Testis (tissue), 2 donors: ENCODE results near the gene NARF.
"Not testable (repeated sequence)": the region's sequence is repeated elsewhere in the genome, so short reads cannot be mapped to it uniquely, and the experiment has no call there.

Experiments
- POLR2A ChIP-seq: fragments of 450-650 bp; IDR thresholded peaks from one replicate; pipeline ENCODE4 v1.6.1; 2017; ENCODE audit warnings: antibody characterized with exemption, mild to moderate bottlenecking, moderate library complexity
- TF ChIP-seq, protein P1 (sequence below), 3 experiments: fragments of 450-650 bp in 2 of 3; fragments of 200-600 bp in 1 of 3; sonication (generic) in 1 of 3; IDR thresholded peaks; one replicate each; pipeline ENCODE4 v1.5.1; 2016 to 2019; ENCODE audit warnings: antibody characterized with exemption in 3 of 3, mild to moderate bottlenecking in 2 of 3, moderate library complexity in 1 of 3

DNA sequence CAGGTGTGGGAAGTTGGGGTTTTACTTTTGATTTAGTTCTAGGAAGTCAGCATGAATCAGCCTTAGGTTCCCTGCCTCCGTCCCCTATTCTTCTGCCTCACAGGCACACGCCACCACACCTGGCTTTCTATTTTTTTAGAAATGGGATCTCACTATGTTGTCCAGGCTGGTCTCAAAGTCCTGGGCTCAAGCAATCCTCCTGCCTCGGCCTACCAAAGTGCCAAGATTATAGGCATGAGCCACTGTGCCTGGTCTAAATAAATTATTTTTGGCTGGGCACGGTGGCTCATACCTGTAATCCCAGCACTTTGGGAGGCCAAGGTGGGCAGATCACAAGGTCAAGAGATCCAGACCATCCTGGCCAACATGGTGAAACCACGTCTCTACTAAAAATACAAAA lies 53.1 kb downstream of the NARF start:
- TF ChIP-seq, protein P1, sequence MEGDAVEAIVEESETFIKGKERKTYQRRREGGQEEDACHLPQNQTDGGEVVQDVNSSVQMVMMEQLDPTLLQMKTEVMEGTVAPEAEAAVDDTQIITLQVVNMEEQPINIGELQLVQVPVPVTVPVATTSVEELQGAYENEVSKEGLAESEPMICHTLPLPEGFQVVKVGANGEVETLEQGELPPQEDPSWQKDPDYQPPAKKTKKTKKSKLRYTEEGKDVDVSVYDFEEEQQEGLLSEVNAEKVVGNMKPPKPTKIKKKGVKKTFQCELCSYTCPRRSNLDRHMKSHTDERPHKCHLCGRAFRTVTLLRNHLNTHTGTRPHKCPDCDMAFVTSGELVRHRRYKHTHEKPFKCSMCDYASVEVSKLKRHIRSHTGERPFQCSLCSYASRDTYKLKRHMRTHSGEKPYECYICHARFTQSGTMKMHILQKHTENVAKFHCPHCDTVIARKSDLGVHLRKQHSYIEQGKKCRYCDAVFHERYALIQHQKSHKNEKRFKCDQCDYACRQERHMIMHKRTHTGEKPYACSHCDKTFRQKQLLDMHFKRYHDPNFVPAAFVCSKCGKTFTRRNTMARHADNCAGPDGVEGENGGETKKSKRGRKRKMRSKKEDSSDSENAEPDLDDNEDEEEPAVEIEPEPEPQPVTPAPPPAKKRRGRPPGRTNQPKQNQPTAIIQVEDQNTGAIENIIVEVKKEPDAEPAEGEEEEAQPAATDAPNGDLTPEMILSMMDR (IDR thresholded peaks at IDR 0.05) = not testable (repeated sequence)
- not testable (repeated sequence) for TF ChIP-seq POLR2A
